Ishikawa (cell line): ENCODE measurements around the gene ASXL3.

Source experiments
- CEBPB ChIP-seq: IDR thresholded peaks from 2 replicates; pipeline ENCODE4 v1.6.1; 2012
- CREB1 ChIP-seq: IDR thresholded peaks from 2 replicates; pipeline ENCODE4 v1.6.1; 2012; ENCODE audit warnings: low read depth
- EGR1 ChIP-seq: IDR thresholded peaks from 2 replicates; pipeline ENCODE4 v1.6.1; 2012
- EP300 ChIP-seq: IDR thresholded peaks from 2 replicates; pipeline ENCODE4 v1.6.1; 2012; ENCODE audit warnings: borderline replicate concordance
- FOXM1 ChIP-seq: IDR thresholded peaks from 2 replicates; pipeline ENCODE4 v1.6.1; 2012; ENCODE audit warnings: low read depth, borderline replicate concordance
- MAX ChIP-seq: IDR thresholded peaks from 2 replicates; pipeline ENCODE4 v1.6.1; 2012
- NFIC ChIP-seq: IDR thresholded peaks from 2 replicates; pipeline ENCODE4 v1.6.1; 2012
- RAD21 ChIP-seq: IDR thresholded peaks from 2 replicates; pipeline ENCODE4 v1.6.1; 2012; ENCODE audit warnings: low read depth
- REST ChIP-seq: IDR thresholded peaks from 2 replicates; pipeline ENCODE4 v1.6.1; 2012; ENCODE audit warnings: low read depth, mild to moderate bottlenecking
- TAF1 ChIP-seq: IDR thresholded peaks from 2 replicates; pipeline ENCODE4 v1.6.1; 2012; ENCODE audit warnings: low read depth, mild to moderate bottlenecking
- TCF12 ChIP-seq: IDR thresholded peaks from 2 replicates; pipeline ENCODE4 v1.6.1; 2012; ENCODE audit warnings: low read depth
- TEAD4 ChIP-seq: IDR thresholded peaks from 2 replicates; pipeline ENCODE4 v1.6.1; 2012
- USF1 ChIP-seq: IDR thresholded peaks from 2 replicates; pipeline ENCODE4 v1.6.1; 2012
- YY1 ChIP-seq: IDR thresholded peaks from 2 replicates; pipeline ENCODE4 v1.6.1; 2012; ENCODE audit warnings: low read depth
- ZBTB7A ChIP-seq: IDR thresholded peaks from 2 replicates; pipeline ENCODE4 v1.6.1; 2012; ENCODE audit warnings: low read depth

The ASXL3 gene

GRCh38 chr18:33594799-33595198, 16.8 kb downstream of the ASXL3 start:
- TF ChIP-seq YY1 (no peak), RAD21 (no peak), USF1 (no peak), REST (no peak), EP300 (no peak), EGR1 (no peak)

- TF ChIP-seq FOXM1 (no peak), REST (no peak), NFIC (no peak), EP300 (no peak)
Observed at GRCh38 chr18:33596178-33596854, 18.3 kb downstream of the ASXL3 start.

- no peak for TF ChIP-seq EGR1
Observed at GRCh38 chr18:33600846-33601245, 22.8 kb downstream of the ASXL3 start.

GRCh38 chr18:33603454-33603853, 25.4 kb downstream of the ASXL3 start:
- TF ChIP-seq TAF1 (no peak), REST (no peak), MAX (no peak), CREB1 (no peak), NFIC (no peak), USF1 (no peak), TEAD4 (no peak), EGR1 (no peak), FOXM1 (no peak), TCF12 (no peak), RAD21 (no peak)

GRCh38 chr18:33605250-33605649, 27.2 kb downstream of the ASXL3 start:
- TF ChIP-seq ZBTB7A (no peak), REST (no peak), EGR1 (no peak), MAX (no peak), NFIC (no peak), YY1 (no peak), RAD21 (no peak), TEAD4 (no peak), CEBPB (no peak), CREB1 (no peak), FOXM1 (no peak), USF1 (no peak), TAF1 (no peak), TCF12 (no peak), EP300 (no peak)
